Ovary (tissue), 3 donors: ENCODE data around the gene YIPF1.

Experiments
- EP300 ChIP-seq: sonication (generic); formaldehyde crosslinking; IDR thresholded peaks from one replicate; pipeline ENCODE4 v1.6.1; 2017; ENCODE audit warnings: antibody characterized with exemption
- POLR2A ChIP-seq: fragments of 450-650 bp; IDR thresholded peaks from one replicate; pipeline ENCODE4 v1.6.1; 2017; ENCODE audit warnings: antibody characterized with exemption, mild to moderate bottlenecking, moderate library complexity
- TF ChIP-seq, protein P1 (sequence below), 3 donors: fragments of 450-650 bp in 2 of 3; fragments of 200-600 bp in 1 of 3; IDR thresholded peaks; one replicate each; pipeline versions ENCODE4 v1.5.1 to v1.8.0; 2016 to 2022; ENCODE audit warnings: antibody characterized with exemption in 3 of 3, mild to moderate bottlenecking in 1 of 3
- donor health status: DM: no; HTN: no; CAD: no.

DNA sequence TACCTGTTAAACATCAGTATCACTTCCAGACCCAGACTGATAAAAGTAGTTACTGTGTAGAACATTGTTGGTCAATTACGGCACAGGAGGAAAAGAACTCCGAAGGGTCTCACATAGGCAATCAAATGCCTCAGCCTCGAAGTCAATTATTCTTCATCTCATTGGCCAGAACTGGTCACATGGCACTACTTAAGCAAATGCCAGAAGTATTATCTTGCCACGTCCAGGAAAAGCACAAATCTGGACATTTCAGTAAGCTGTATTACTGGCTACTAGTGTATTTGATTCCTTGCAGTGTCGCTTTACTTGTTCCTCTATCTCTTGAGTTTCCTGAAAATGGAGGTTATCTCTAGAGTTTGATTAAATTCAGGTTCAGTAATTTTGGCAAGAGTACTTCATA, 28.7 kb upstream of the YIPF1 start:
- TF ChIP-seq, protein P1, sequence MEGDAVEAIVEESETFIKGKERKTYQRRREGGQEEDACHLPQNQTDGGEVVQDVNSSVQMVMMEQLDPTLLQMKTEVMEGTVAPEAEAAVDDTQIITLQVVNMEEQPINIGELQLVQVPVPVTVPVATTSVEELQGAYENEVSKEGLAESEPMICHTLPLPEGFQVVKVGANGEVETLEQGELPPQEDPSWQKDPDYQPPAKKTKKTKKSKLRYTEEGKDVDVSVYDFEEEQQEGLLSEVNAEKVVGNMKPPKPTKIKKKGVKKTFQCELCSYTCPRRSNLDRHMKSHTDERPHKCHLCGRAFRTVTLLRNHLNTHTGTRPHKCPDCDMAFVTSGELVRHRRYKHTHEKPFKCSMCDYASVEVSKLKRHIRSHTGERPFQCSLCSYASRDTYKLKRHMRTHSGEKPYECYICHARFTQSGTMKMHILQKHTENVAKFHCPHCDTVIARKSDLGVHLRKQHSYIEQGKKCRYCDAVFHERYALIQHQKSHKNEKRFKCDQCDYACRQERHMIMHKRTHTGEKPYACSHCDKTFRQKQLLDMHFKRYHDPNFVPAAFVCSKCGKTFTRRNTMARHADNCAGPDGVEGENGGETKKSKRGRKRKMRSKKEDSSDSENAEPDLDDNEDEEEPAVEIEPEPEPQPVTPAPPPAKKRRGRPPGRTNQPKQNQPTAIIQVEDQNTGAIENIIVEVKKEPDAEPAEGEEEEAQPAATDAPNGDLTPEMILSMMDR (IDR thresholded peaks at IDR 0.05) = no peak
- TF ChIP-seq POLR2A = no peak
- no peak for TF ChIP-seq EP300
